ENCODE data around the gene CEP57.

The CEP57 gene

DNA sequence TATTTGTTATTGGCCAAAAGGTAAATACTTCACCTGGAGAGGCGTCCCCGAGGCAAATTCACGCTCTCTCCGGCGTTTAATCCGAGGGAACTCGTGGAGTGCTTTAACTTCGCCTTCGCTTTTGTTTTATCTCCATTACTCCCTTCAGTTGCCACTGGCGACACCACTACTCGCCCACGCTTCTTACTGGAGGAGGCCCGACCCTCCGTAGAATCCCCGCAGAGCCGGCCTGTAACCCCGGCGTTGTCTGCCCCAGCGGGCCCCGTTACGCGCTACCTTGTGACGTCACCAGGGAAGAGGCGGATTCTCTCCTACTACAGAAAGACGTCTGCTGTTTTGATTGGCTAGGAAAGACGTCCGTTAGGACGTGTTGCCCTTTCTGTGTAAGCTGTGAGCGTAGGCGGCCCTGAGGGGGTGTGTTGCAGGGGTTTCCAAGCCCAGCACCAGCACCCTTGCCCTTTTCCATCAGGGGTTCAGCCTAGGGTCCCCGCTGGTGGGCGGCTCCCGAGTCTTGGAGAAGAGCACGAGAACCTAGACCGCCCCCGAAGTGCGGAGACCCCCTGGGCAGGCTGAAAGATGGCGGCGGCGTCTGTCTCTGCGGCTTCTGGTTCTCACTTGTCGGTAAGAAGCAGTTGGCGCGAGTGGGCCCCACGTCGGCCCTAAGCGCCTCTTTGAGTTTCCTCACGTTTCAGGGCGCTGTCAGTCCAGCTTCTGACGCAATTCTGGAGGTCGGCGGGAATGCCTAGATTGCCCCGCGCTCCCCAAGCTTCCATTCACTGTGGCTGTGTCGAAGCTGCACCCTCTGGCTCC lies at the start of gene CEP57:
Gene CEP57, plus strand, starts transcription at position 376 of the 810 bp plus-strand sequence. Its CDS starts 201 bp downstream, at position 577.
- DNase-seq (ENCODE audit: low spot score): peak; percentile 96

DNA sequence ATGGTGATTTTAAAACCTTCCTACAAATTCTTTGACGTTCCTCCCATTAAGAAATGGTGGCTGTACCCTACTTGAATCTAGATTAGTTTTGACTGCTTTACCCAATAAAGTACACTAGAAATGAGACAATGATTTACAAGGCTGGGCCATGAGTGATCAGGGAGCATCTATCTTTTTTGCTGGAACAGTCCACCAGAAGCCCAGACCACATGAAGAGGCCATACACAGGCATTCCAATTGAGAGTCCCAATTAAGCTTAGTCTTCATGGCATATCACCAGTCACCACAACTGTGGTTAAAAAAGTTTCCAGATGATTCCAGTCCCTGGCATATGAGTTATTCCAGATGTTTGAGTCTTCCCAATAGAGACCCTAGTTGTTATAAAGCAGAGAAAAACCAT lies 40.2 kb upstream of the CEP57 start:
- no peak for DNase-seq (ENCODE audit: low spot score)

- DNase-seq (ENCODE audit: low spot score): no peak
Observed at GRCh38 chr11:95751515-95751914, 38.8 kb upstream of the CEP57 start.

- no peak for DNase-seq (ENCODE audit: low spot score)
Observed at GRCh38 chr11:95760941-95761340, 29.4 kb upstream of the CEP57 start.

DNA sequence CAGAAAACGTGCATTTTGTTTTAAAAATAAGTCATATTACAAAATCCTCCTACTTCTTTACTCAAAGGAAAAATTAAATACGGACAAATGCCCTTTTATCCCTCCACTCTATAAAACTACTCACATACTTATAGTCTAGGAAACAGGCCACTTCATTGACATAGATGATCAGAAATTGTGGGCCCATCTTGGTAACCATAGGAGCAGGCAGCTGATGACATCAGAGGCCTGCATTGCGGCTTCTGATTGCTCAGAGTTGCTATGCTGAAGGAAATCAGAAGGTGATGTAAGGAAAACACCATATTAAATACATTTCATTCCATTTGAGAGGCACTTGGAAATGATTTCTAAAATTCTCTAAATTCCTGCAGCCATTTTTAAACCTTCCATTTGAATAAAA lies 27.8 kb upstream of the CEP57 start:
- DNase-seq (ENCODE audit: low spot score): no peak

- peak; percentile 72 for DNase-seq (ENCODE audit: low spot score)
Observed at GRCh38 chr11:95764267-95764898, 25.9 kb upstream of the CEP57 start.

- no peak for DNase-seq (ENCODE audit: low spot score)
Observed at GRCh38 chr11:95766701-95767100, 23.6 kb upstream of the CEP57 start.

DNA sequence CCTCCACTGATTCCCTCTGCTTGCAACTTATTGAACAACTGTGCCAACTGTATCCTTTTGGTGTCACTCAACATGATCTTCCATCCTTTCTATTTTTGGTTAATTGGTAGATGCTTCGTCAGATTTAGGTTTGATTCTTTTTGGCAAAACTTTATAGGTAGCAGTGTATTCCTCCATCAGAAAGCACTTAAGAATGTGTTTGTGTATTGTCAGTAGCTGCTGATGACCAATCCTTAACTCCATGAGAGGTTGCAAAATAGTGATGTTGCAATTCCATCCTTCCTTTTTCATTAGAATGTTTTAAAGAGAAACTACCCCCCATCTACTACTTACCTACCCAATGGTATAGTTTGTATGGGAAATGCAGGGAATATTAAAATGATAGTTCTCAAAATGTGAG lies 22.8 kb upstream of the CEP57 start:
- no peak for DNase-seq (ENCODE audit: low spot score)

DNA sequence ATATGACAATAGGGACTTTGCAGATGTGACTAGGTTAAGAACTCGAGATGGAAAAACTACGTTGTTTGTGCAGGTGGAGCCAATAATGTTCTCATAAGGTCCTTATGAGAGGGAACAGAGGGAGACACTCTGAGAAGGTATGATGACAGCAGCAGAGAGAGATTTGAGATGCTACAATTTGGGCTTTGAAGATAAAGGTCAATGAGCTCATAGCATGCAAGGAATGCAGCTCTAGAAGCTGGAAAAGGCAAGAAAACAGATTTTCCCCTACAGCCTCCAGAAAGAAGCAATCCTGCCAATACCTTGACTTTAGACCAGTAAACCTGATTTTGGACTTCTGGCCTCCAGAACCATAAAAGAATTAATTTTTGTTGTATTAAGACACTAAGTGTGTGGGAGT lies 21.8 kb upstream of the CEP57 start:
- DNase-seq (ENCODE audit: low spot score): no peak

DNA sequence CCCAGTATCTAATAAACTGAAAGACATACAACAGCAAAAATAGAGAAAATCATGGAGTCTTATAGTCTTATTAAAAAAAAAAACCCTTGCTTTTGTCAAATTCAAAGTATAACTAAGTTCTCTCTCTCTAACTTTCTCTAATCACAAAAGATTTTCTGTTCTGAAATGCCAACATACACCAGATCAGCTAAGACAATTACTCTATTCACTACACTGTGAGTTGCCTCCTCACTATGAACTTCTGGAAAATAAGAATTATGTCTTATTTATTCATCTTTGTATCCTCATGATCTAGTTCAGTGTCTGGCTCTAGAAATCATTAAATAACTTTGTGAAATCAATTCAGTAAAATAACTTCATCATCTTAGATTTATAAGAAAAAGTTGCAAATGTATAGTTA lies 13.4 kb upstream of the CEP57 start:
- DNase-seq (ENCODE audit: low spot score): no peak

GRCh38 chr11:95778699-95779098 lies 11.6 kb upstream of the CEP57 start:
- DNase-seq (ENCODE audit: low spot score): no peak

DNA sequence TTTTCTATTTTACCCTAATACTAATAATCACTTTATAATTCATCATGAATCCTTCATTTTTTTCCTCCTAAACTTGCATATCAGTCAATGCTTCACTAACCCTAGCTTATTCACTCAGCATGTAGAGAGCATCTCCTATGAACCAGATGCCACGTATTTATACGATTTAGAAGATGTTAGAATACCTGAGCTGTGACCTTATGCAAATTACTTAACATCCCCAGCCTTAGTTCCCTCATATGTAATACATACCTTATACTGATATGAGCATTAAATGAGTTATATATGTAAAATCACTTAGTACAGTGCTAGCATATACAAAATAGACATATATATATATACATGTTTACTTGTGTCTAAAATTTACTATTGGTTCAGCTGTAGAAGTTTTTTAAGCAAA lies 9.8 kb upstream of the CEP57 start:
- DNase-seq (ENCODE audit: low spot score): no peak

- peak; percentile 20 for DNase-seq (ENCODE audit: low spot score)
Observed at GRCh38 chr11:95788921-95789505, 1.3 kb upstream of the CEP57 start.

DNA sequence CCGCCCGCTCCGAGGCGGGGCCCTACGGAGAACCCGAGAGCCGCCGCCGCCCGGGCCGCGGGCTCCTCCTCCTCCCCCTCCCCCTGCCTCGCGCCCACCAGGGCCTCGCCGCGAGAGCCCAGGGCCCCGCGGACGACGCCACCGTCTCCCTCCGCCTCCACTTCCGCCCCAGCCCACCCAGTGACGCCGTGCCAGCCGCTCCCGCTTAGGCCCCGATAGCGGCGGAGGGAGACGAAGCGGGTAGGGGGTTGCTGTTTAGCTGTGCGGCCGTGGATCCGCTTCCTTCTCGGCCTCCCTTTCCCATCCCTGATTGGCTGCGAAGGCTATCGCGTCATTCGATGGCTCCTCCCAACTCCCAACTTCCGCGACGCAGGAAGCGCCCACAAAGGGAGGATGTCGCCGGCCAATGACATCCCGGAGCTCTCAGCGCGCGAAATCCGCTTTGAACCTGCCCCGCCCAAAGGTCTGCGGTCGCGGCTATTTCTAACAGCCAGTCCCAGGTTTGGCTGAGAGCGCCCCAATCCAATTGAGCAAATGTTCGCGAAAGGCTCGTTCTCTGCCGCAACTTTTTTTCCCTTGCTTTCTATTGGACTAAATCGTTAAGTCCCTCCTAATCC lies 684 bp upstream of the CEP57 start, which contains the start of gene FAM76B:
Gene FAM76B, minus strand, starts transcription at position 277 of the 617 bp plus-strand sequence. CDS start 304 bp downstream, outside the sequence.
- peak; percentile 98 for DNase-seq (ENCODE audit: low spot score)

- peak; percentile 38 for DNase-seq (ENCODE audit: low spot score)
Observed at GRCh38 chr11:95790933-95791708, 823 bp downstream of the CEP57 start.

- no peak for DNase-seq (ENCODE audit: low spot score)
Observed at GRCh38 chr11:95791709-95792033, 1.4 kb downstream of the CEP57 start.

DNA sequence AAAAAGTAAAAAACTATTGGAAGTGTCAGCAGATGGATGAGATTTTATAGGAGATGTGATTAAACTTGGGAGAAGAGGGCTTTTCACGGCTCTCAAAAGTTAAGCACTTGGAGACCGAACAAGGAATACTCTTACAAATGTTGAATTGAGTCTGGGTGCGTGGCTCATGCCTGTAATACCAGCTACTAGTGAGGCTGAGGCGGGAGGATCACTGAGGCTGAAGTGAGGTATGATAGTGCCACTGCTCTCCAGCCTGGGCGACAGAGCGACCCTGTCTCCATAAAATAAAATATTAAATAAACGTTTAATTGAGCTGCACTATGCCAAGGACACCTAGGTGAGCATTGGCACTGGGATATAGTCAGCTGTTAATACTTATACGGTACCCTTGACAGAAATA lies 1.9 kb downstream of the CEP57 start:
- no peak for DNase-seq (ENCODE audit: low spot score)

- DNase-seq (ENCODE audit: low spot score): no peak
Observed at GRCh38 chr11:95792700-95793099, 2.4 kb downstream of the CEP57 start.

DNA sequence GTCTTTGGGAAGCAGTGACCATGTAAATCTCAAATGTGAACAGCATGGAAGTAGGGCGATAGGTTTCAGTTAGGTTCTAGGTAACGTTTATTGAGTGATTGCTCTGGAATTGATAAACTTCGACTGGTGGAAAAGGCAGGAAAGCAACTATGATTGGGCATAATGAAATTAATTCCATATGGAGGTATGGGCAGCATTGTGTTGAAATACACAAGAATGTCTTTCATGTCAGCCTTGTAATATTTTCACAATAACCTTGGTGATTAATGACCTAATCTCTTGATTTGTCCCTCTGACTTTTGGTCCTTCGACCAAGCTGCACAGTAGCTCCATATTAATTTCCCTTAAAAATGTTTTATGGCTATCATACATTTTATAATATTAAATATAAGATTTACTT lies 2.8 kb downstream of the CEP57 start:
- no peak for DNase-seq (ENCODE audit: low spot score)

DNA sequence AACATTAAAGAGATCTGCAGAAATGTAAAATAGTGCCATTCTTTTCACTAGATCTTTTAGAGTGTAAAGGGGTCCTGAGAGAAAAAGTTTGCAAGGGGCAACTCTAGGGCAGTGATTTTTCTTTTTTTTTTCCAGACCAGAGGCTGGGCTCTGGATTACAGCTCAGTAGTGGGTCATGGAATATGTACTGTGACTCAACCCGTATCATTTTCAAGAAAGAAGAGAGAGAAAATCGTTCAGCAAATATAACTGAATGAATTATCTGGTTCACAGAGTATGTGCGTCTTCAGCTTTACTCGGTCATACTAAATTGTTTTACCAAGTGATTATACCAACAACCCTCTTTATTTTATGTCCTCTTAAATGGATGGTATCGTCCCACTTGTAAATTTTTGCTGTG lies 3.8 kb downstream of the CEP57 start:
- no peak for DNase-seq (ENCODE audit: low spot score)

GRCh38 chr11:95795627-95796295 lies 5.5 kb downstream of the CEP57 start:
- DNase-seq (ENCODE audit: low spot score): no peak

- DNase-seq (ENCODE audit: low spot score): no peak
Observed at GRCh38 chr11:95796501-95796900, 6.2 kb downstream of the CEP57 start.

All from CD4-positive, alpha-beta T cell treated with Interleukin-15 for 4 hours (primary cell).